GOT3 (cell line): Measurements from ENCODE around the gene PPM1H.
"Not testable (repeated sequence)": the region's sequence is repeated elsewhere in the genome, so short reads cannot be mapped to it uniquely, and the experiment has no call there.

Experiments used
- DNase-seq: peaks from one replicate; lab custom pipeline; 2025; ENCODE audit warnings: mixed read lengths; lab: John Stamatoyannopoulos, UW

The PPM1H gene

GRCh38 chr12:62732861-62733427 is 202.0 kb downstream of the PPM1H start:
- no peak for DNase-seq

- no peak for DNase-seq
Observed at GRCh38 chr12:62731055-62731820, 203.7 kb downstream of the PPM1H start.

GRCh38 chr12:62730649-62731048 is 204.3 kb downstream of the PPM1H start:
- DNase-seq: no peak

- DNase-seq: not testable (repeated sequence)
Observed at GRCh38 chr12:62729579-62730544, 205.1 kb downstream of the PPM1H start.

- no peak for DNase-seq
Observed at GRCh38 chr12:62728741-62729140, 206.2 kb downstream of the PPM1H start.

- DNase-seq: no peak
Observed at GRCh38 chr12:62726471-62726980, 208.4 kb downstream of the PPM1H start.

- no peak for DNase-seq
Observed at GRCh38 chr12:62725781-62726180, 209.2 kb downstream of the PPM1H start.

- DNase-seq: peak; percentile 93
Observed at GRCh38 chr12:62724947-62725451, 210.0 kb downstream of the PPM1H start.

- no peak for DNase-seq
Observed at GRCh38 chr12:62724285-62724684, 210.7 kb downstream of the PPM1H start.

GRCh38 chr12:62722971-62723680 is 211.8 kb downstream of the PPM1H start:
- DNase-seq: no peak

- DNase-seq: no peak
Observed at GRCh38 chr12:62720661-62721330, 214.2 kb downstream of the PPM1H start.

- no peak for DNase-seq
Observed at GRCh38 chr12:62720025-62720424, 214.9 kb downstream of the PPM1H start.

- no peak for DNase-seq
Observed at GRCh38 chr12:62718762-62719426, 216.1 kb downstream of the PPM1H start.

GRCh38 chr12:62717643-62718042 is 217.3 kb downstream of the PPM1H start:
- DNase-seq: no peak

- no peak for DNase-seq
Observed at GRCh38 chr12:62716866-62717525, 218.0 kb downstream of the PPM1H start.

- DNase-seq: no peak
Observed at GRCh38 chr12:62716037-62716436, 218.9 kb downstream of the PPM1H start.

GRCh38 chr12:62714774-62715721 is 219.9 kb downstream of the PPM1H start:
- DNase-seq: no peak

- DNase-seq: no peak
Observed at GRCh38 chr12:62714181-62714773, 220.7 kb downstream of the PPM1H start.
